Measurements from ENCODE around the gene ATP2C2.

DNA sequence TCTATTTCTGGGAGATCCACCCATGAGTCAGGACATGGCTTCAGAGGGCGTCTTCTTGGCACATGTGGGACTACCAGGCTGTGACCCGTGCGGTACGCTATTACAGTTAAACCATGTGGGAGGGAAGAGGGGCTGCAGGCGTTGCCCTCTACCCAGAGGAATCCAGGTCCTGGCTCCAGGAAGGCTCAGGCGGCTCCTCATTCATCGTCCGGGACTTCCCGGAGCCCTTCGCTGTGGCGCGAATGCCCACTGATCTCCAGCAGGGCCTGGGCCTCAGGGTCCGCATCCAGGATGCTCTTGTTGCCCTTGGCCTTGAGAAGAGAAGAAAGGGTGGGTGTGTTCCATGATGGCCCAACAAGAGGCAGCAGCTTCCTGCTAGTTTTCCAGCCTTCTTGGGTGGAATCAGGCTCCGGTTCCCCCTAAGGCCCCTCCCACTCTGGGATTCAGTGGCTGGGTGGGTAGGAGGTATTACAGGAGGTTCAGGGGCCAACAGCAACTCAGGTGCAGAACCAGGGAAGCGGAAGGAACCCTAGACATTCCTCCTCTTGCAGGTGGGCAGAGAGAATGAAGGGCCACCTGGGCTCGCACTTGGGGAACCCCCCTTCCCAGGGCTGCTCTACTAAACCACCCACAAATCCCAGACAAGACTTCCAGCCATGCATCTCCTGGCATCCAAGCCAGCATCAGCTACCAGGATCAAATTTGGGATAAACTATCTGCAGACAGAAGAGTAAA lies 111.5 kb downstream of the ATP2C2 start:
- no peak for TF ChIP-seq POLR2A (IDR thresholded peaks at IDR 0.05)
- TF ChIP-seq, protein P1, sequence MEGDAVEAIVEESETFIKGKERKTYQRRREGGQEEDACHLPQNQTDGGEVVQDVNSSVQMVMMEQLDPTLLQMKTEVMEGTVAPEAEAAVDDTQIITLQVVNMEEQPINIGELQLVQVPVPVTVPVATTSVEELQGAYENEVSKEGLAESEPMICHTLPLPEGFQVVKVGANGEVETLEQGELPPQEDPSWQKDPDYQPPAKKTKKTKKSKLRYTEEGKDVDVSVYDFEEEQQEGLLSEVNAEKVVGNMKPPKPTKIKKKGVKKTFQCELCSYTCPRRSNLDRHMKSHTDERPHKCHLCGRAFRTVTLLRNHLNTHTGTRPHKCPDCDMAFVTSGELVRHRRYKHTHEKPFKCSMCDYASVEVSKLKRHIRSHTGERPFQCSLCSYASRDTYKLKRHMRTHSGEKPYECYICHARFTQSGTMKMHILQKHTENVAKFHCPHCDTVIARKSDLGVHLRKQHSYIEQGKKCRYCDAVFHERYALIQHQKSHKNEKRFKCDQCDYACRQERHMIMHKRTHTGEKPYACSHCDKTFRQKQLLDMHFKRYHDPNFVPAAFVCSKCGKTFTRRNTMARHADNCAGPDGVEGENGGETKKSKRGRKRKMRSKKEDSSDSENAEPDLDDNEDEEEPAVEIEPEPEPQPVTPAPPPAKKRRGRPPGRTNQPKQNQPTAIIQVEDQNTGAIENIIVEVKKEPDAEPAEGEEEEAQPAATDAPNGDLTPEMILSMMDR (IDR thresholded peaks at IDR 0.05) = no peak

Data from esophagus squamous epithelium (tissue), 4 donors.